ENCODE results near the gene COX7C.

DNA sequence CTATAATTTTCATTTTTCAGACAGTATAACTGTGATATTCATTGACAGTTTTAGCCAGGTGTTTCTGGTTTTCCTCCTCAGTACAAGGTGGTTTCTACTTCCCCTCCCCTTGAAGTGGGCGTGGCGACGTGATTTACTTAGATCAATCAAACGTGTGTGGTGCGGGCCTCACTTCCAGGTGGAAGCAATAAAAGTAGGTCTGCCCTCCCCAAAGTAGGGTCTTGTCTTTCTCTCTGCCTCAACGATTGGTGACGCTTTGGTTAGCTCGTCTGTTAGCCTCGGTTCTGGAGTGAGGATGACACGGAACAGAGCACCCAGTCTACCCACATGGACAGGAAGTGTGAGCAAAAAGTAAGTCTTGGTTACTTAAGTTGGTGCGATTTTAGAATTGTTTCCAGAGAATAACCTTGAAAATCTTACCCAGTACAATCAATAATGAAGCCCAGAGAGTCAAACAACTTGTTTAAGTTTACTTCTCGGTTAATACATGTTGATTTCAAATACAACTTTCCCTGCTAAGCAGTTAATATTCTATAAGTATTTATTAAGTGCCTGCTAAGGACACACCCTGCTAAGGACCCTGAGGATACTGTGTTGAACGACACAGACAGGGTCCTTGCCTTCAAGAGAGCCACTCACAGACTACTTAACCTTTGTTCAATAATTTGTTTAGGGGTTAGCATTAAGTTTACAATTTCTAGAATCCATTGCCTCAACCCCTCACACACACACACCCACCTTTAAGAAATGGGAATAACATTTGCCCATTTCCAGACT lies 48.4 kb downstream of the COX7C start:
- TF ChIP-seq EZH2phosphoT487 (IDR thresholded peaks at IDR 0.05; ENCODE audit: insufficient read depth, low read depth) (no peak), EZH2 (IDR thresholded peaks at IDR 0.05; ENCODE audit: insufficient read depth, poor library complexity, severe bottlenecking) (no peak)

All from GM23248 (cell line).